ENCODE data around the gene SLC35E4. TPM values are rescaled to one million over a fixed set of nuclear protein-coding genes. Genes with fewer than 3 reads are reported as not detected.

Gene SLC35E4
- total and polyA plus RNA-seq, 9 of the 15 experiments (the other 6 are each of a cell fraction or from before 2014, with no cell fraction given) = 0.06 to 2.3 (median 0.86) TPM; not detected in 1

DNA sequence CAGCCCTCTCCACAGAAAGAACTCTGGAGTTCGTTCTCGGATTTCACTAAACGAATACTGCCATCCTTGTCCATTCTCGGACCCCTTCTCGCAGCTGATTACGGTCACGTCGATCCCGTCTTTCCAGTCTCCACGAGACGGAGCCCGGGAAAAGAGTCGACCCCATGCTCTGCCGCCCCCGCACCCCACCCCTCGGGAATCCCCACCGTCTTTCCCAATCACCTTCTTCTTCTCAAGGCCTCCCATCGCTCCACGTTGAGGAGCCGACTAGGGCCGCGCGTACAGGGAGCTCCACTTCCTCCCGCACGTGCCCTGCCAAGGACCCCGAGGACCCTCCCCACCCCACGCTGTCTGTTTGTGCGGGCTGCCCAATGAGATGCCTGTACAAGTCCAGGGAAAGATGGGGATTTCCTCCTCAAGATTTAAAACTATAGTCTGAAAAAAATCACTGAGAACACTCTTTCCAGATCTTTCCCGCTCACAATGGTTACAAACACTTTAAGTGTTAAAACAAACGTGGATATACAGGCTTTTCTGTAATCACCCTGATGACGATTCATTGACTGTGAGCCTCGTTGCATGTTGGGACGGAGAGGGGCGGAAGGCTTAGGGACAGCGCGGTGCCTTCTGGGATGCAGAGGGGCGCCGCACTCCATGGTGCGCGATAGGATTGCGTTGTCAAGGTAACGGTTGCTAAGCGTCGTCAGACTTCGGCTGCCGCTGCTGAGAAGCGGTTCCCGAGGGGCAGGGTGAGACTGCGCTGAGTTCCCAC is 43.8 kb upstream of the SLC35E4 start, which contains the start of gene PES1 (continued):
- no peak for TF ChIP-seq OTX1 (CRISPR knock-in tag; IDR thresholded peaks at IDR 0.05)
- TF ChIP-seq LCOR (CRISPR knock-in tag; IDR thresholded peaks at IDR 0.05) = no peak
- TF ChIP-seq ETS2 (tag; IDR thresholded peaks at IDR 0.05; ENCODE audit: borderline replicate concordance, poor library complexity, severe bottlenecking) = no peak
- peak; percentile 7 for TF ChIP-seq MEIS2 (IDR thresholded peaks at IDR 0.05; ENCODE audit: partially characterized antibody)
- TF ChIP-seq MEF2D (tag; conservative IDR thresholded peaks at IDR 0.05; ENCODE audit: low read depth) = no peak
- no peak for TF ChIP-seq KDM5B (IDR thresholded peaks at IDR 0.05; ENCODE audit: insufficient replicate concordance, low read depth, low read length)
- peak; percentile 90 for TF ChIP-seq DACH1 (IDR thresholded peaks at IDR 0.05; ENCODE audit: partially characterized antibody)
- TF ChIP-seq BRD9 (IDR thresholded peaks at IDR 0.05; ENCODE audit: low read depth, partially characterized antibody) = no peak
- no peak for TF ChIP-seq ZNF717 (CRISPR knock-in tag; IDR thresholded peaks at IDR 0.05)
- TF ChIP-seq ILK (tag; IDR thresholded peaks at IDR 0.05; ENCODE audit: borderline replicate concordance, low read depth) = no peak
- TF ChIP-seq ZNF766 (CRISPR knock-in tag; conservative IDR thresholded peaks at IDR 0.05) = peak; percentile 46; the same call in 1 of the 2 replicates
- no peak for TF ChIP-seq NR2C2 (CRISPR knock-in tag; IDR thresholded peaks at IDR 0.05)
- peak; percentile 51 for TF ChIP-seq NR2C2 (tag; IDR thresholded peaks at IDR 0.05)
- no peak for TF ChIP-seq KLF6 (CRISPR knock-in tag; IDR thresholded peaks at IDR 0.05; ENCODE audit: borderline replicate concordance)
- no peak for TF ChIP-seq ZSCAN29 (IDR thresholded peaks at IDR 0.05)
- TF ChIP-seq, protein P1, sequence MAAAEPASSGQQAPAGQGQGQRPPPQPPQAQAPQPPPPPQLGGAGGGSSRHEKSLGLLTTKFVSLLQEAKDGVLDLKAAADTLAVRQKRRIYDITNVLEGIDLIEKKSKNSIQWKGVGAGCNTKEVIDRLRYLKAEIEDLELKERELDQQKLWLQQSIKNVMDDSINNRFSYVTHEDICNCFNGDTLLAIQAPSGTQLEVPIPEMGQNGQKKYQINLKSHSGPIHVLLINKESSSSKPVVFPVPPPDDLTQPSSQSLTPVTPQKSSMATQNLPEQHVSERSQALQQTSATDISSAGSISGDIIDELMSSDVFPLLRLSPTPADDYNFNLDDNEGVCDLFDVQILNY (CRISPR knock-in tag; IDR thresholded peaks at IDR 0.05) = no peak
- no peak for TF ChIP-seq NELFE (IDR thresholded peaks at IDR 0.05; ENCODE audit: insufficient read depth, insufficient read length)
- TF ChIP-seq SIRT6 (IDR thresholded peaks at IDR 0.05; ENCODE audit: low read depth, low read length) = no peak
- no peak for TF ChIP-seq CBX5 (IDR thresholded peaks at IDR 0.05; ENCODE audit: borderline replicate concordance, low read depth)
- no peak for TF ChIP-seq RBM34 (IDR thresholded peaks at IDR 0.05; ENCODE audit: borderline replicate concordance, insufficient read depth, low read length)
- no peak for TF ChIP-seq ZNF175 (CRISPR knock-in tag; IDR thresholded peaks at IDR 0.05; ENCODE audit: low read depth)
- no peak for TF ChIP-seq RHOXF2B (CRISPR knock-in tag; conservative IDR thresholded peaks at IDR 0.05)
- TF ChIP-seq SMARCA4 (IDR thresholded peaks at IDR 0.05) = no peak
